Skin epidermis (tissue), 12 donors: ENCODE results near the gene TMEM42.

Source experiments
- H3K27ac ChIP-seq, 21 experiments: fragments of 200-600 bp; sonication (generic) in 11 of 21; one replicate each; pipeline ENCODE4 v1.5.0; 2020; ENCODE audit warnings: mild to moderate bottlenecking in 3 of 21, inconsistent platforms in 2 of 21, moderate library complexity in 2 of 21
- H3K4me3 ChIP-seq, 7 experiments: fragments of 200-600 bp; sonication (generic) in 2 of 7; one replicate each; pipeline ENCODE4 v1.5.0; 2020; ENCODE audit warnings: inconsistent platforms in 2 of 7, mild to moderate bottlenecking in 2 of 7, moderate library complexity in 1 of 7

TMEM42 gene

DNA sequence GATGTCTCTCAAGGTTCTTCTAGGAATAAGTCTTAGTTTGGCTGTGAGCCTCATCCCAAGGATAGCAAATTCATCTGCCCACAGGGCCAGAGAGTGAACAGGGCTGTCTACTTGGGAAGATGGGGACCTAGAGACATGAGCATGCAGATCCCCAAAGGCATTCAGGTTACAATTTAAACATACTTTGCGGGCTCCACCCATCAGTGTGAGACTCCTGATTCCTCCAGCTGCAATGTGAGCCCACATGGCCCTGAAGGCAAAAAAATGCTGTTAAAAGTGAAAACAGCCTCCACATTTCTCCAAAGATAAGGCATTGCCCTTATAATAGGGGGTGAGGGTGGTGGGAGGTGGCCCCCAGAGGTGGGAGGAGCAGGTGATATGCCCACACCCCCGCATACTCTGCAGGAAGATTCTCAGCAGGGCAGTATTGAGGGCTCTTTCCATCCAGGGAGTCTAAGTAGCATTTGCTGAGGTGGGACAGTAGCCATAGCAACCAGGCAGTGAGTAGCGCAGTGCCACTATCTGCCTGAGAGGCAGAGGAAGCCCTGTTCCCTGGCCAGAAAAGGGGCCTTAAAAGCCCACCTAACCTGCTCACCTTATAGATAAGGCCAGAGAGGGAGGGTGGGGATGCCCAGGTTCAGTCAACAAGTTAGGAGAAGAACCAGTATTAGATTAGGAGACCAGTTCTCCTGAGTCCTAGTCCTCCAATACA, 43.9 kb downstream of the TMEM42 start:
- no peak overlapping the region for H3K27ac ChIP-seq
- H3K4me3 ChIP-seq: no peak overlapping the region

- no peak overlapping the region for H3K27ac ChIP-seq
- H3K4me3 ChIP-seq: no peak overlapping the region
These were observed 45.3 kb downstream of the TMEM42 start for GRCh38 chr3:44906997-44907396.

DNA sequence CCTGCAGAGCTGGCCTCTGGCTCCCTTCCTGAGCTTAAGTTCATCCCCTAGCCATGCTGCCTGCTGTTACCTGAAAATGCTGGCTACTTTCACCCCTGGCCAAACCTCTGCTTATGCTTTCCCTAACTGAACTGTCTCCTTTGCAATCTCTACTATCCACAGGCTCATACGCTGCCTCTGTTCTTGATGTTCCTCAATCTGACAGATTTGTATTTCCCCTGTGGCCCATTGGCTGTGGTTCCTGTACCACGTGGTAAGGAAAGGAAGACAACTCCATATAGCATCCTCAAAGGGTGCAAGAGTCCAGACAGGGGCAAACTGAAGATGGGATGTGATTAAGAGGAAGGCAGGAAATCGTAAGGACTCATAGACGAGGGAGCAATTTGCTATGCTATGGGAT, 45.9 kb downstream of the TMEM42 start:
- Histone ChIP-seq H3K4me3 (no peak overlapping the region), H3K27ac (no peak overlapping the region)

DNA sequence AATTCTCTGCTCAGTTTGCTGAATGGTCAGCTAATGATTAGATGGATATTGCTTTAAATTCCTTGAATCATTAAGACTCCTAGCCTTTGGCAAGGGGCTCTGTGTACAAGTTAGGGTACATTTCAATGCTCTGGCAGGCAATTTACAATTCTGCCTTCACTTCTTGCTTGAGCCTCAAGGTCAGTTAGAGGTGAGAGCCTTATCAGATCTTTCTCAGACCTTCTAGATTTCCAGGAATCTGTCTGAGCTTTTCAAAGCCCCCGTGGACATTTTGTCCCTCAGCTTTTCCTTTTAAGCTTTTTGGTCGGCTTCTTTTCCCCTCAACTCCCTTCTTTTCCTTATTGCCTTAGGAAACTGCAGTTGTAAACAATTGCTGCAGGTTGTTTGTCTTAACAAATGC, 47.4 kb downstream of the TMEM42 start:
- Histone ChIP-seq H3K4me3 (no peak overlapping the region), H3K27ac (no peak overlapping the region)

DNA sequence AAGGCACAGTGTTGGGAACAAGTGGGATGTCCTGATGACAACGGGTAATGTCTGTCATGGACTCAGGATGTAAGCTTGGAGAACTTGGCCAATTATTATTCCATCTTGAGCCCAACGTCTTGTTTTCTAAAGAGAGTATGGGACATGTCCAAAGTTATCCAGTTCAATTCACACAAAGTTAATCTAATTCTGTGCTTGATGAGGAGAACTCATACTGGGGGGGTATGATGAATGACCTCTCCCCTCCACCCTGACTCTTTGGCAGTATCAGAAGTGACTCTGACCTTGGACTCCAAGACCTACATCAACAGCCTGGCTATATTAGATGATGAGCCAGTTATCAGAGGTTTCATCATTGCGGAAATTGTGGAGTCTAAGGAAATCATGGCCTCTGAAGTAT, 49.0 kb downstream of the TMEM42 start:
- Histone ChIP-seq H3K27ac (no peak overlapping the region), H3K4me3 (no peak overlapping the region)

DNA sequence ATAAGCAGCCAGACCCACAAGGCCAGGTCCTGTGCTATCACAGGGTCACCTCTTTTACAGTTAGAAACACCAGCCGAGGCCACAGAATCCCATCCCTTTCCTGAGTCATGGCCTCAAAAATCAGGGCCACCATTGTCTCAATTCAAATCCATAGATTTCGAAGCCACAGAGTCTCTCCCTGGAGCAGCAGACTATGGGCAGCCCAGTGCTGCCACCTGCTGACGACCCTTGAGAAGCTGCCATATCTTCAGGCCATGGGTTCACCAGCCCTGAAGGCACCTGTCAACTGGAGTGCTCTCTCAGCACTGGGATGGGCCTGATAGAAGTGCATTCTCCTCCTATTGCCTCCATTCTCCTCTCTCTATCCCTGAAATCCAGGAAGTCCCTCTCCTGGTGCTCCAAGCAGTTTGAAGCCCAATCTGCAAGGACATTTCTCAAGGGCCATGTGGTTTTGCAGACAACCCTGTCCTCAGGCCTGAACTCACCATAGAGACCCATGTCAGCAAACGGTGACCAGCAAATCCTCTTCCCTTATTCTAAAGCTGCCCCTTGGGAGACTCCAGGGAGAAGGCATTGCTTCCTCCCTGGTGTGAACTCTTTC, 52.3 kb downstream of the TMEM42 start:
- H3K4me3 ChIP-seq: no peak overlapping the region
- H3K27ac ChIP-seq: no peak overlapping the region

- no peak overlapping the region for H3K4me3 ChIP-seq
- no peak overlapping the region for H3K27ac ChIP-seq
These were observed 53.2 kb downstream of the TMEM42 start for GRCh38 chr3:44914936-44915335.
